HepG2 (cell line): ENCODE measurements around the gene CCT6A. TPM values are rescaled to one million over a fixed set of nuclear protein-coding genes. Genes with fewer than 3 reads are reported as not detected.
A peak's percentile ranks its signal among the peaks of the same experiment; 100 is the strongest.

Experiments used
- FOXJ3 ChIP-seq: sonication (generic); formaldehyde crosslinking; IDR thresholded peaks from 2 replicates; pipeline ENCODE4 v1.4.0; 2020; ENCODE audit warnings: missing genetic modification reagents, mild to moderate bottlenecking, borderline replicate concordance
- KLF9 ChIP-seq: IDR thresholded peaks from 2 replicates; pipeline ENCODE4 v1.6.1; 2016; ENCODE audit warnings: low read depth
- MIER3 ChIP-seq: IDR thresholded peaks from 2 replicates; pipeline ENCODE4 v1.6.1; 2016; ENCODE audit warnings: missing compliant biosample characterization, borderline replicate concordance
- PREB ChIP-seq: sonication (generic); formaldehyde crosslinking; IDR thresholded peaks from 2 replicates; pipeline ENCODE4 v1.4.0; 2020; ENCODE audit warnings: missing genetic modification reagents
- XRCC5 ChIP-seq: fragments of 200-400 bp; formaldehyde crosslinking; optimal IDR thresholded peaks from 2 replicates; pipeline ENCODE3; 2017; ENCODE audit warnings: mild to moderate bottlenecking, low read length
- ZBTB1 ChIP-seq: sonication (generic); formaldehyde crosslinking; IDR thresholded peaks from 2 replicates; pipeline ENCODE4 v1.4.0; 2020; ENCODE audit warnings: missing genetic modification reagents, borderline replicate concordance
- ZNF160 ChIP-seq: sonication (generic); formaldehyde crosslinking; IDR thresholded peaks from 2 replicates; pipeline ENCODE4 v1.8.0; 2022; ENCODE audit warnings: mild to moderate bottlenecking, inconsistent platforms, missing genetic modification reagents
- ZNF205 ChIP-seq: IDR thresholded peaks from 2 replicates; pipeline ENCODE4 v1.6.1; 2018; ENCODE audit warnings: missing biosample characterization, missing genetic modification reagents
- ZNF224 ChIP-seq: sonication (generic); formaldehyde crosslinking; IDR thresholded peaks from 2 replicates; pipeline ENCODE4 v1.5.0; 2020; ENCODE audit warnings: mild to moderate bottlenecking, missing genetic modification reagents
- ZNF251 ChIP-seq: sonication (generic); formaldehyde crosslinking; IDR thresholded peaks from 2 replicates; pipeline ENCODE4 v1.9.0; 2021; ENCODE audit warnings: mild to moderate bottlenecking, missing genetic modification reagents
- ZNF441 ChIP-seq: sonication (generic); formaldehyde crosslinking; IDR thresholded peaks from 2 replicates; pipeline ENCODE4 v1.7.0; 2021; ENCODE audit warnings: missing genetic modification reagents, borderline replicate concordance
- ZNF572 ChIP-seq: sonication (generic); formaldehyde crosslinking; IDR thresholded peaks from 2 replicates; pipeline ENCODE4 v1.5.1; 2020; ENCODE audit warnings: mild to moderate bottlenecking, missing genetic modification reagents
- ZNF614 ChIP-seq: IDR thresholded peaks from 2 replicates; pipeline ENCODE4 v1.6.1; 2018; ENCODE audit warnings: missing biosample characterization, missing genetic modification reagents, inconsistent platforms, borderline replicate concordance
- ZNF687 ChIP-seq: sonication (generic); formaldehyde crosslinking; IDR thresholded peaks from 2 replicates; pipeline ENCODE4 v1.5.1; 2020; ENCODE audit warnings: mild to moderate bottlenecking, missing genetic modification reagents, moderate library complexity
- ZNF691 ChIP-seq: sonication (generic); formaldehyde crosslinking; IDR thresholded peaks from 2 replicates; pipeline ENCODE4 v1.4.0; 2020; ENCODE audit warnings: missing genetic modification reagents, low read depth, mild to moderate bottlenecking, borderline replicate concordance
- ZNF766 ChIP-seq: sonication (generic); formaldehyde crosslinking; IDR thresholded peaks from 2 replicates; pipeline ENCODE4 v1.5.0; 2020; ENCODE audit warnings: missing genetic modification reagents, borderline replicate concordance
- ZNF773 ChIP-seq: sonication (generic); formaldehyde crosslinking; IDR thresholded peaks from 2 replicates; pipeline ENCODE4 v1.4.0; 2020; ENCODE audit warnings: missing genetic modification reagents, borderline replicate concordance
- ZSCAN21 ChIP-seq: sonication (generic); formaldehyde crosslinking; IDR thresholded peaks from 2 replicates; pipeline ENCODE4 v1.8.0; 2022; ENCODE audit warnings: mild to moderate bottlenecking, missing genetic modification reagents, moderate library complexity, borderline replicate concordance
- polyA plus RNA-seq, 8 experiments: library from polyadenylated mRNA; depleted of rRNA in 3 of 8; stranded (reverse) in 7 of 8; unstranded in 1 of 8; fragments of >200 nt; fragmentation: Illumina TruSeq in 4 of 8; extraction: Trizol in 4 of 8; gene quantifications; 2 replicates each; pipeline versions ENCODE4 v1.2.1 to v1.2.3, GENCODE V29; 2011 to 2016; ENCODE audit warnings: low read depth in 4 of 8, missing spikeins in 1 of 8, mixed read lengths in 1 of 8; ENCODE audit not compliant: insufficient read depth in 1 of 8
- total RNA-seq, 5 experiments: library from RNA; depleted of rRNA; stranded (reverse); fragments of >200 nt; fragmentation: Illumina TruSeq; extraction: Trizol; gene quantifications; 2 replicates each; pipeline ENCODE4 v1.2.3, GENCODE V29; 2016; ENCODE audit warnings: low read depth in 1 of 5
- TF ChIP-seq, protein P1 (sequence below): sonication (generic); formaldehyde crosslinking; IDR thresholded peaks from 2 replicates; pipeline ENCODE4 v1.4.0; 2020; ENCODE audit warnings: missing genetic modification reagents
- TF ChIP-seq, protein P2 (sequence below): sonication (generic); formaldehyde crosslinking; IDR thresholded peaks from 2 replicates; pipeline ENCODE4 v1.8.1; 2023; ENCODE audit warnings: missing genetic modification reagents, mild to moderate bottlenecking, borderline replicate concordance

CCT6A gene
- total and polyA plus RNA-seq, 2 of the 13 experiments (the other 11 are each of a cell fraction or from before 2014, with no cell fraction given), result 219 to 292 TPM

- peak; percentile 99 for TF ChIP-seq ZNF687 (CRISPR knock-in tag)
- no peak; the same call in 1 of the 2 replicates for TF ChIP-seq ZNF205
- TF ChIP-seq ZNF441, result peak; percentile 66; the same call in 1 of the 2 replicates
- TF ChIP-seq ZNF572 (CRISPR knock-in tag), result no peak
- peak; percentile 67; the same call in 1 of the 2 replicates for TF ChIP-seq MIER3 (CRISPR knock-in tag)
- peak; percentile 45; the same call in 1 of the 2 replicates for TF ChIP-seq ZNF160 (CRISPR knock-in tag)
- TF ChIP-seq ZSCAN21, result peak; percentile 46; the same call in 1 of the 2 replicates
- TF ChIP-seq, protein P1, sequence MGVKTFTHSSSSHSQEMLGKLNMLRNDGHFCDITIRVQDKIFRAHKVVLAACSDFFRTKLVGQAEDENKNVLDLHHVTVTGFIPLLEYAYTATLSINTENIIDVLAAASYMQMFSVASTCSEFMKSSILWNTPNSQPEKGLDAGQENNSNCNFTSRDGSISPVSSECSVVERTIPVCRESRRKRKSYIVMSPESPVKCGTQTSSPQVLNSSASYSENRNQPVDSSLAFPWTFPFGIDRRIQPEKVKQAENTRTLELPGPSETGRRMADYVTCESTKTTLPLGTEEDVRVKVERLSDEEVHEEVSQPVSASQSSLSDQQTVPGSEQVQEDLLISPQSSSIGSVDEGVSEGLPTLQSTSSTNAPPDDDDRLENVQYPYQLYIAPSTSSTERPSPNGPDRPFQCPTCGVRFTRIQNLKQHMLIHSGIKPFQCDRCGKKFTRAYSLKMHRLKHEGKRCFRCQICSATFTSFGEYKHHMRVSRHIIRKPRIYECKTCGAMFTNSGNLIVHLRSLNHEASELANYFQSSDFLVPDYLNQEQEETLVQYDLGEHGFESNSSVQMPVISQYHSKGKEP (CRISPR knock-in tag), result 0 out of 2 replicates have a peak, but pooled peaks have one; percentile 40
- no peak; the same call in 1 of the 2 replicates for TF ChIP-seq ZNF691 (CRISPR knock-in tag)
- TF ChIP-seq, protein P2, sequence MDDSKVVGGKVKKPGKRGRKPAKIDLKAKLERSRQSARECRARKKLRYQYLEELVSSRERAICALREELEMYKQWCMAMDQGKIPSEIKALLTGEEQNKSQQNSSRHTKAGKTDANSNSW, result no peak; the same call in 1 of the 2 replicates
- TF ChIP-seq ZNF773 (CRISPR knock-in tag), result peak; percentile 15; the same call in 1 of the 2 replicates
- TF ChIP-seq KLF9 (CRISPR knock-in tag), result peak; percentile 89; the same call in 1 of the 2 replicates
- TF ChIP-seq PREB (CRISPR knock-in tag), result no peak
- no peak for TF ChIP-seq ZNF766
- no peak for TF ChIP-seq ZNF251 (CRISPR knock-in tag)
- TF ChIP-seq FOXJ3 (CRISPR knock-in tag), result peak; percentile 4; the same call in 1 of the 2 replicates
- TF ChIP-seq ZNF224 (CRISPR knock-in tag), result no peak
- no peak for TF ChIP-seq XRCC5
- TF ChIP-seq ZNF614 (CRISPR knock-in tag), result peak; percentile 82; the same call in 1 of the 2 replicates
- no peak for TF ChIP-seq ZBTB1 (CRISPR knock-in tag)
Observed at GRCh38 chr7:56051339-56052191, at the start of gene CCT6A, which contains the start of gene PSPH (continued).
